ENCODE data around the gene RIPOR3. TPM values are rescaled to one million over a fixed set of nuclear protein-coding genes. Genes with fewer than 3 reads are reported as not detected.

RIPOR3 gene
- total and polyA plus RNA-seq, 9 of the 15 experiments (the other 6 are each of a cell fraction or from before 2014, with no cell fraction given): 3.3 to 62.7 (median 21.4) TPM

DNA sequence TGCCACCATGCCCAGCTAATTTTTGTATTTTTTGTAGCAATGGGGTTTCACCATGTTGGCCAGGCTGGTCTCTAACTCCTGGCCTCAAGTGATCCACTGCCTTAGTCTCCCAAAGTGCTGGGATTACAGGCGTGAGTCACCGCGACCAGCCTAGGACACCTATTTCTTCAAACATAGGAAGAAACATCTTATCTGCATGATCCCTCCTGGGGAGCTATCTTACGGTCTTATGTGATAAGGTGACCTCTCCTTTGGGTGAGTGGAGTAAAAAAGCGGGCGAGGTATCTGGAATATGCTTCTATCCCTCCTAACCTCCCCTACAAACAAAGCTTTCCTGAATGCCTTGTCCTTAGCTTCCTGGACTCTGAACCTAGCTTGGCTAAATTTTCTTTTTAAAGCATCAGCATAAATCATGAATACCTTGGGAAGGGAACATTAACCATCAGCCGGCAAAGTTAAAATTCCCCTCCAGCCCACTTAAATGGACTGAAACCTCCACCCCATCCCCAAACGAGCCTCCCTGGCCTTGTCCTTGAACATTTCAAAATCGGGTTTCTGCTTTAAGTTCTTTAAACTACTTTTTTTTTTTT lies 24.5 kb downstream of the RIPOR3 start (continued):
- TF ChIP-seq CREM (IDR thresholded peaks at IDR 0.05; ENCODE audit: low read depth) (peak; percentile 39; the same call in 1 of the 2 replicates), ZNF589 (CRISPR knock-in tag; IDR thresholded peaks at IDR 0.05; ENCODE audit: low read depth) (no peak), ZNF175 (CRISPR knock-in tag; IDR thresholded peaks at IDR 0.05; ENCODE audit: low read depth) (no peak), MEIS2 (IDR thresholded peaks at IDR 0.05; ENCODE audit: partially characterized antibody) (no peak), JUND (IDR thresholded peaks at IDR 0.05; ENCODE audit: borderline replicate concordance, low read depth, low read length) (peak; percentile 88), JUND (tag; IDR thresholded peaks at IDR 0.05; ENCODE audit: borderline replicate concordance, low read depth, low read length) (peak; percentile 82; the same call in 1 of the 3 replicates), MEF2A (IDR thresholded peaks at IDR 0.05; ENCODE audit: control insufficient read depth, low read depth, low read length) (no peak), MTF1 (CRISPR knock-in tag; IDR thresholded peaks at IDR 0.05; ENCODE audit: borderline replicate concordance) (no peak), ZNF12 (CRISPR knock-in tag; IDR thresholded peaks at IDR 0.05) (no peak), FOXP1 (CRISPR knock-in tag; IDR thresholded peaks at IDR 0.05) (no peak), PTRF (tag; IDR thresholded peaks at IDR 0.05) (no peak), JUNB (CRISPR knock-in tag; conservative IDR thresholded peaks at IDR 0.05) (no peak), MCM3 (IDR thresholded peaks at IDR 0.05) (no peak), ZNF436 (CRISPR knock-in tag; IDR thresholded peaks at IDR 0.05) (no peak), KDM1A (IDR thresholded peaks at IDR 0.05) (0 out of 4 replicates have a peak, but pooled peaks of 1 of the 2 experiments have one; percentile 37), LEF1 (IDR thresholded peaks at IDR 0.05) (no peak), TBP (optimal IDR thresholded peaks at IDR 0.05; ENCODE audit: low read depth, low read length) (no peak), ZNF263 (CRISPR knock-in tag; IDR thresholded peaks at IDR 0.05; ENCODE audit: borderline replicate concordance) (no peak)
- TF ChIP-seq, protein P1, sequence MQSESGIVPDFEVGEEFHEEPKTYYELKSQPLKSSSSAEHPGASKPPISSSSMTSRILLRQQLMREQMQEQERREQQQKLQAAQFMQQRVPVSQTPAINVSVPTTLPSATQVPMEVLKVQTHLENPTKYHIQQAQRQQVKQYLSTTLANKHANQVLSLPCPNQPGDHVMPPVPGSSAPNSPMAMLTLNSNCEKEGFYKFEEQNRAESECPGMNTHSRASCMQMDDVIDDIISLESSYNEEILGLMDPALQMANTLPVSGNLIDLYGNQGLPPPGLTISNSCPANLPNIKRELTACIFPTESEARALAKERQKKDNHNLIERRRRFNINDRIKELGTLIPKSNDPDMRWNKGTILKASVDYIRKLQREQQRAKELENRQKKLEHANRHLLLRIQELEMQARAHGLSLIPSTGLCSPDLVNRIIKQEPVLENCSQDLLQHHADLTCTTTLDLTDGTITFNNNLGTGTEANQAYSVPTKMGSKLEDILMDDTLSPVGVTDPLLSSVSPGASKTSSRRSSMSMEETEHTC (IDR thresholded peaks at IDR 0.05): no peak
- TF ChIP-seq, protein P2, sequence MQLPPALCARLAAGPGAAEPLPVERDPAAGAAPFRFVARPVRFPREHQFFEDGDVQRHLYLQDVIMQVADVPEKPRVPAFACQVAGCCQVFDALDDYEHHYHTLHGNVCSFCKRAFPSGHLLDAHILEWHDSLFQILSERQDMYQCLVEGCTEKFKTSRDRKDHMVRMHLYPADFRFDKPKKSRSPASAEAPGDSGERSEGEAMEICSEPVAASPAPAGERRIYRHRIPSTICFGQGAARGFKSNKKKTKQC (CRISPR knock-in tag; IDR thresholded peaks at IDR 0.05): no peak
- TF ChIP-seq, protein P3, sequence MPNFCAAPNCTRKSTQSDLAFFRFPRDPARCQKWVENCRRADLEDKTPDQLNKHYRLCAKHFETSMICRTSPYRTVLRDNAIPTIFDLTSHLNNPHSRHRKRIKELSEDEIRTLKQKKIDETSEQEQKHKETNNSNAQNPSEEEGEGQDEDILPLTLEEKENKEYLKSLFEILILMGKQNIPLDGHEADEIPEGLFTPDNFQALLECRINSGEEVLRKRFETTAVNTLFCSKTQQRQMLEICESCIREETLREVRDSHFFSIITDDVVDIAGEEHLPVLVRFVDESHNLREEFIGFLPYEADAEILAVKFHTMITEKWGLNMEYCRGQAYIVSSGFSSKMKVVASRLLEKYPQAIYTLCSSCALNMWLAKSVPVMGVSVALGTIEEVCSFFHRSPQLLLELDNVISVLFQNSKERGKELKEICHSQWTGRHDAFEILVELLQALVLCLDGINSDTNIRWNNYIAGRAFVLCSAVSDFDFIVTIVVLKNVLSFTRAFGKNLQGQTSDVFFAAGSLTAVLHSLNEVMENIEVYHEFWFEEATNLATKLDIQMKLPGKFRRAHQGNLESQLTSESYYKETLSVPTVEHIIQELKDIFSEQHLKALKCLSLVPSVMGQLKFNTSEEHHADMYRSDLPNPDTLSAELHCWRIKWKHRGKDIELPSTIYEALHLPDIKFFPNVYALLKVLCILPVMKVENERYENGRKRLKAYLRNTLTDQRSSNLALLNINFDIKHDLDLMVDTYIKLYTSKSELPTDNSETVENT (CRISPR knock-in tag; IDR thresholded peaks at IDR 0.05): no peak
- TF ChIP-seq, protein P4, sequence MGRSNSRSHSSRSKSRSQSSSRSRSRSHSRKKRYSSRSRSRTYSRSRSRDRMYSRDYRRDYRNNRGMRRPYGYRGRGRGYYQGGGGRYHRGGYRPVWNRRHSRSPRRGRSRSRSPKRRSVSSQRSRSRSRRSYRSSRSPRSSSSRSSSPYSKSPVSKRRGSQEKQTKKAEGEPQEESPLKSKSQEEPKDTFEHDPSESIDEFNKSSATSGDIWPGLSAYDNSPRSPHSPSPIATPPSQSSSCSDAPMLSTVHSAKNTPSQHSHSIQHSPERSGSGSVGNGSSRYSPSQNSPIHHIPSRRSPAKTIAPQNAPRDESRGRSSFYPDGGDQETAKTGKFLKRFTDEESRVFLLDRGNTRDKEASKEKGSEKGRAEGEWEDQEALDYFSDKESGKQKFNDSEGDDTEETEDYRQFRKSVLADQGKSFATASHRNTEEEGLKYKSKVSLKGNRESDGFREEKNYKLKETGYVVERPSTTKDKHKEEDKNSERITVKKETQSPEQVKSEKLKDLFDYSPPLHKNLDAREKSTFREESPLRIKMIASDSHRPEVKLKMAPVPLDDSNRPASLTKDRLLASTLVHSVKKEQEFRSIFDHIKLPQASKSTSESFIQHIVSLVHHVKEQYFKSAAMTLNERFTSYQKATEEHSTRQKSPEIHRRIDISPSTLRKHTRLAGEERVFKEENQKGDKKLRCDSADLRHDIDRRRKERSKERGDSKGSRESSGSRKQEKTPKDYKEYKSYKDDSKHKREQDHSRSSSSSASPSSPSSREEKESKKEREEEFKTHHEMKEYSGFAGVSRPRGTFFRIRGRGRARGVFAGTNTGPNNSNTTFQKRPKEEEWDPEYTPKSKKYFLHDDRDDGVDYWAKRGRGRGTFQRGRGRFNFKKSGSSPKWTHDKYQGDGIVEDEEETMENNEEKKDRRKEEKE (IDR thresholded peaks at IDR 0.05; ENCODE audit: borderline replicate concordance in 1 of 2, control insufficient read depth in 1 of 2, low read depth in 2 of 2, low read length in 1 of 2): no peak

All from K562 (cell line).